HG03097 (cell line): ENCODE data around the gene SENP6.
"Not testable (repeated sequence)": the region's sequence is repeated elsewhere in the genome, so short reads cannot be mapped to it uniquely, and the experiment has no call there.

Experiments used
- ATAC-seq: cut with Tn5 transposase; IDR thresholded peaks from one replicate; pipeline ENCODE4 v1.9.1; 2021; ENCODE audit not compliant: unreplicated experiment, low FRiP score

Gene SENP6

GRCh38 chr6:75608956-75609533 lies 7.4 kb downstream of the SENP6 start:
- no peak for ATAC-seq

DNA sequence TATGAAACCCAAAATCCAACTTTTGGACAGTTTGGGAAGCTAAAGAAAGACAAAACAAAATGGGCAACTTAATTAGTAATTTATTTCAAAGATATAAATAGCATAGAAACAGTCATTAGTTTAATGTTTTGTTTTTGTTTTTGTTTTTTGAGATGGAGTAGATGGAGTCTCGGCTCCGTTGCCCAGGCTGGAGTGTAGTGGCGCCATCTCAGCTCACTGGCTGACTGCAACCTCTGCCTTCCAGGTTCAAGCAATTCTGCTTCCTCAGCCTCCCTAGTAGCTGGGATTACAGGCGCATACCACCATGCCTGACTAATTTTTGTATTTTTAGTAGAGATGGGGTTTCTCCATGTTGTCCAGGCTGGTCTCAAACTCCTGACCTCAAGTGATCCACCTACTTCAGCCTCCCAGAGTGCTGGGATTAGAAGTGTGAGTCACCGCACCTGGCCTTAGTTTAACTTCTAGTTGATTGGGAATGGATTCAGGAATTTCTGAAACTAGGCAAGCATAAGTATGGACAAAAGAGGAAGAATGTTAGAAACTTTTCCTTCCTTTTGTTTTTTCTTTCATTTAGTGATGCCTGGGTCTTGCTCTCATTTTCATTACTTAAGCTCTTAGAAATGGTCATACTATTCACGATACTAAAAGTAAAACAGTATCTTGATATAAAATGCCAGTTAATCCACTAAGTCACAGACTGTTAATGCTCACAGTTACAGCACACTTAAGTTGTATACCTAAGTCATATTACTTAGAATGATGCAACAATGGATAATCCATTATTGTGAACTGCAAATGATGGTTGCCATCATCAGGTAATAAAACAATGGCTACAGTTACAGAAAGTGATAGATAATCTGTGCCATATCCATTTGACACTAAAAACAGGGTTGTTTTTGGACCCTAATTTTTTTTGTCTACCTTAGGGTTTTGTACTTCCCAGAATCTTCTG lies 8.2 kb downstream of the SENP6 start:
- no peak for ATAC-seq

GRCh38 chr6:75611011-75611701 lies 9.5 kb downstream of the SENP6 start:
- ATAC-seq, result no peak

DNA sequence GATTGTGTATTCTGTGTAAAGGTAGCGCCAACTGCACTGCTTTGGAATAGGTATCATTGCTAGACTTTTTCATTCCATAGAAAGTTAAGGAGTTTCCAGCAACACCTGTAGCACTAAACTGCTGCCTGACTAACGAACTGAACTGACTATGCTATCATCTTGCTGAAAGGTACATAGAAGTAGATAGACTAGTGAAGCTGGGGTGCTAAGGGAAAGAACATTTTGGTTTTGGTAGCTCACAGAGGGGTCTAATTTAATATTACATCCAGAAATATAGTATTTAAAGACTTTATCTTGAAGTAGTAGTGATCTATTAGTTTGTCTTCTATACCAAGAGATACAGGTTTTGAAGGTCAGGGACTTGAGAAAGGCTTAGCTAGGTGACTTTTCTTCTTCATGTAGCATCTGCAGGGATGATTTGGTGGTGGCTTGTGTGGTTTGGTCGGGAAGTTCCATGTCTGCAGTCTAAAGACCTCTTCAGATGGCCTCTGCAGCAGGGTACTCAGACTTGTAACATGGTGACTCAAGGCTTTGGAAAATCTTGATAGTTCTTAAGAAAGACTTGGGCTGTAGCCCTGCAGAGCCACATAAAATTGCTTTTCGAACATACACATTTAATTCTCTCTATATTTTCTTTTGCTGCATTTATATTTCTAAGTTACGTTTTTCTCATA lies 10.2 kb downstream of the SENP6 start:
- peak; percentile 44 for ATAC-seq

- ATAC-seq, result no peak
These were observed 10.8 kb downstream of the SENP6 start for GRCh38 chr6:75612434-75612833.

DNA sequence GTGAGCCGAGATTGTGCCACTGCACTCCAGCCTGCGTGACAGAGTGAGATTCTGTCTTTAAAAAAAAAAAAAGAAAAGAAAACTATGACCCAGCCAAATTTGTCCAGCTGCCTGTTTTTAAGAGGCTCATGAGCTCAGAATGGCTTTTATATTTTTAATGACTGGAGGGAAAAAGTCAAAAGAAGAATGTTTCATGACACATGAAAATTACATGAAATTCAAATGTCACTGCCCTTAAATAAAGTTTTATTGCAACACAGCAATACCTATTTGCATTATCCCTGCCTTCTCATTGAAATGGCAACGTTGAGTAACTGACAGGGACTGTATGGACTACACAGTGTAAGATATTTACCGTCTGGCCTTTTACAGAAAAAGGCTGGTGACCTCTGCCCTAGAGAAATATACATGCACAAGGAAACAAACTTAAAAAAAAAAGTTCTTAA lies 11.4 kb downstream of the SENP6 start:
- no peak for ATAC-seq

DNA sequence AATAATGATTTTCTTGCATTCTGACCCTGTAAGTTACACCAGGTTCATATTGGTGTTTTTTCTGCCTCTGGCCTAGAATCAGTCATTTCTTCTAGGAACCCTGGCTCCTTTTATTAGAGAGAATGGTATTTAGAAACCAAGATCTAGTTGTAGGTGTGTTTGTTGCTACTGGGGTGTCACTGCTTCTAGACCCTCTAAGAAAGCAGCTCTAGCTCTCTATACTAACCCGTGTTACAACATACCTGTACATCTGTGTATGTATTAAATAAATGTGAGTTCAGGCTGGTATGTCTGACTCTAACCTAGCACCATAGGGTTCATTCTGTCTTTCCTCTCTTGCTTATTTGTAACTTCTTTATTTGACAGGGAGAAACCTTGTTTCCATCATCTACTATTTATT lies 16.8 kb downstream of the SENP6 start:
- no peak for ATAC-seq

DNA sequence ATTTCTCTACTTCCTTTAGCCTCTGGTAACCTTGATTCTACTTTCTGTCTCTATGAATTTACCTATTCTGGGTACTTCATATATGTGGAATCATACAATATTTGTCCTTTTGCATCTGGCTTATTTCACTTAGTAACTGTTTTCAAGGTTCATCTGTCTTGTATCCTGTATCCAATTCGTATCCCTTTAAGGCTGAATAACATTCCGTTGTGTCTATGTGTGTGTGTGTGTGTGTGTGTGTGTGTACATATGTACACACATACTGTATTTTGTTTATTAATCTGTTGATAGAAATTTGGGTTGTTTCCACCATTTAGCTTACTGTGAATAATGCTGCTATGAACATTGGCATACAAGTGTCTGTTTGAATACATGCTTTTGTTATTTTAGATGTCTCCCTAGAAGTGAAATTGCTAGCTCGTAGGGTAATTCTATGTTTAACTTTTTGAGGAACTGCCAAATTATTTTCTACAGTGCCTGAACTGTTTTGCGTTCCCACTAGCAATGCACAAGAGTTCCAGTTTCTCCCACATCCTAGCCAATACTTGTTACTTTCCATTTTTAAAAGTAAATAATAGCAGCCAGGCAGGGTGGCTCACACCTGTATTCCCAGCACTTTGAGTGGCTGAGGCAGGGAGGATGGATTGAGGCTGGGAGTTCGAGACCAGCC lies 17.7 kb downstream of the SENP6 start:
- ATAC-seq, result no peak

DNA sequence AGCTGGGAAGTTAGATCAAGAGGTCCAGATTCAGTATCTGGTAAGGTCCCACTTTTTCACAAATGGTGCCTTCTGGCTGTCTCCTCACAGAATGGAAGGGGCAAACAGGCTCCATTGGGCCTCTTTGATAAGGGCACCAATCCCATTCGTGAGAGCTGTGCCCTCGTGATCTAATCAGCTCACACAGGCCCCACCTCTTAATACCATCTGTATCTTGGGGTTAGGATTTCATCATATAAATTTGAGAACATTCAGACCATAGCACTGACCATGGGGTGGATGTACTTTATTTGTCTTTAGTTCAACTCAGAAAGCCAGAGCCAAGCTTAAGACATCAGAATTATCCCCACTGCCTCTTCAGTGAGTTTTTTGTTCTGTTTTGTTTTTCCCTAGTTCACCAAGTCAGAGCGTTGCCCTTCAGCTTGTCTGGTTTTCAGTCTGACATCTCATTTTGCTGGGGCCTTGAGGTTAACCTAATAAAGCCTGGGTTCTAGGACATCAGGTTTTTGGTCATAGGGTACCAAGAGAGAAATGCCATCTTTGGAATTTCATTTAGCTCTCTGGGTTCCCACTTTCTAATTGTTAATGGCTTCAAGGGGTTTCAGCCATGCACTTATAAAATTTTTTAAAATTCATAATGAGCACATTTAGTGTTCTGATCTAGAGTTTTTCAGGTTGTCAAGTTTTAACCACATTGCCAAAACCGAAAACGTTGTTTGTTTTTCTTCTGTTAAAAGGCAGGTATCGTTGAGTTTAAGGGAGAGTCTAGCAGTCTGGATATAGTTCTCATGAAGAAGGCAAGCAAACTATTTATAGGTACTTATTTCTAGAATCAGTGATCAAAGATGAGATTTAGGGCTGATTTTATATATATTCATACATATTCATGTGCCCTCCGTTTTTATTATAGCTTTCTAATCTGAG lies 19.0 kb downstream of the SENP6 start:
- ATAC-seq, result no peak

DNA sequence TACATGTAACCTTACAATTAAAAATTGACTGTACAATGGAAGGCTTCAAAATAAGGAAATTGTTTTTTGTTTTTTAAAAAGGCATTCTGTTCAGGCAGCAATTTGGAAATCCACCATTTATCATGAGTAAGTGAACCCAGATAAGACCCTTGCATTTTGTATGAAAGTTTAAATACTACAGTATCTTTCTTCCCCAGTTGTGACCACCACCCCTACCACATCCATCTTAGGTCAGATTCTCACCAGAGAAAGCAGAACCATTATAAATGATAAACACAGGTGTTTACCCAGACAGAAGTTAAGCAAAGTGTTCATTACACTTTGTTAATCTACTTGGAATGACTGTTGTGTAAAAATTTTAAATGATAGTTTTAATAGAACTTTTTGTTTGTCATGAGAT lies 20.2 kb downstream of the SENP6 start:
- ATAC-seq, result no peak

DNA sequence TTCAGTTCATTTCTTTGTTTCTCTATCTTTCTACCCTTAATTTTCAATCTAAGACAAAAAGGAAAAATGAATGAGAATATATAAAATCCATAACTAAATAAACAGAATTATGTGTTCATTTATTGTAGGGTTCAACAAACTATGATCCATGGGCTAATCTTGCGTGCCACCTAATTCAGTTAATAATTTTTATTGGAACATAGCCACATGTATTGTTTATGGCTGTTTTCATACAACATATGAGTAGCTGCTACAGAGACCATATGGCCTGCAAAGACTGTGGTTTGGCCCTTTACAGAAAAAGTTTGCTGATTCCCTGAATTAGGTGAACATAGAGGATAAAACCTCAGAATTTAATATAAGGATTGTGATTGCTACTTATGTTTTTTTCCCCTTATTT lies 21.8 kb downstream of the SENP6 start:
- no peak for ATAC-seq

GRCh38 chr6:75624335-75624734 lies 22.7 kb downstream of the SENP6 start:
- no peak for ATAC-seq

GRCh38 chr6:75624988-75625387 lies 23.3 kb downstream of the SENP6 start:
- ATAC-seq, result no peak

GRCh38 chr6:75626561-75626960 lies 24.9 kb downstream of the SENP6 start:
- no peak for ATAC-seq

- not testable (repeated sequence) for ATAC-seq
These were observed 26.0 kb downstream of the SENP6 start for GRCh38 chr6:75627708-75628107.

DNA sequence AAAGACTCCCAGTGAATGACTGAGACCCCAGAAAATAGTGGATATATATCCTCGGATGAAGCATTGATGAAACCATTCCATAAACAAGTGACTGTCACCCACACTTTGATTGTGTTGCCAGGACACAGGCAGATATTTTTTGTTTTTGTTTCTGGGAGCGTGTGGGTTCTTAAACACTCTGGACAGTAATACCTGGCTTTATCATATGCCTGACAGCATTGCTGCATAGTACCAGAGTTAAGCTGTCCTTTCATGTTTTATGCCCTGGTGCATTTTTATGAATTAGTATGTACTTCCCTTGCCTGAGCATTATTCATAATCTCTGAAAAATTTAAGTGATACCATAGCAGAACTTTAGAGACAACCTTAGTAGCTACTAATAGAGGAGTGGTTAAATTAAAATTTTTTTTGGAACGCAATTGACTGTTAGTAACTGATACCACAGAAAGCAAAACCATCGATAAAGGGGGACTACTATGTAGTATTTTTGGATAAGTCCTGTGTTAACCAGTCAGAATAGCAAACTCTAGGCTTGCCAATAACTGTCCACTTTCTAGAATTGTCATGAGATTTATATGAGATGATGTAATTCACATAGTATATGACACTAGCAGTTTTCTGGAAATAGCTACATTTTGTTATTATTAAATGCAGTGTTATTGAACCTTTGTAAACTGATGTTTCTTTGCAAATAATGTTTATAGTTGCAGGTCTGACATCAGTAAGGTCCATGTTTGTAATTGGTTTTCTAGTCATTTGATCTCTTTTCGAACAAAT lies 30.4 kb downstream of the SENP6 start:
- no peak for ATAC-seq

GRCh38 chr6:75633045-75633444 lies 31.4 kb downstream of the SENP6 start:
- ATAC-seq, result no peak

GRCh38 chr6:75642311-75642710 lies 40.6 kb downstream of the SENP6 start:
- no peak for ATAC-seq

DNA sequence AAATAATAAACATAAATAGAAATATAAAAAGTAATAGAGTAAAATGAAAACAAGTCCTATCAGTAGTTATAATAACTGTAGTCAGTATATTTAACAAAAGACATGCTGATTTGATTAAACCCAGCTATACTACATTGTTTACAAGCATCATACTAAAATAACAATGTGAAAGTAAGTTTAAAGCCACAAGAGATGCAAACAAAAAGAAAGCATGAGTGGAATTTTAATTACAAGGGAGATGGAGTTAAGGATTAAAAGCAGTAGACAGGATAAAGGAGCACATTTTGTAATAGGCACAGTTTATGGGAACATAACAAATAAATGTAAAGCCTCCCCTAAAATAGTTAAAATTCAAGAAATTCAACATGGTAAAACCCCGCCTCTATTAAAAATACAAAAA lies 41.5 kb downstream of the SENP6 start:
- no peak for ATAC-seq
